ENCODE results near the gene EFHD1. TPM values are rescaled to one million over a fixed set of nuclear protein-coding genes. Genes with fewer than 3 reads are reported as not detected.
"Not testable (repeated sequence)": the region's sequence is repeated elsewhere in the genome, so short reads cannot be mapped to it uniquely, and the experiment has no call there.

EFHD1 gene
- total RNA-seq, 1 experiment from 2014 or later: 73.5 TPM

GRCh38 chr2:232713505-232713904 lies 80.1 kb downstream of the EFHD1 start:
- no peak for TF ChIP-seq SIN3A (IDR thresholded peaks at IDR 0.05; ENCODE audit: borderline replicate concordance, insufficient read depth, low read depth, low read length)
- no peak for TF ChIP-seq POLR2AphosphoS5 (IDR thresholded peaks at IDR 0.05; ENCODE audit: low read depth, low read length)
- TF ChIP-seq, protein P1, sequence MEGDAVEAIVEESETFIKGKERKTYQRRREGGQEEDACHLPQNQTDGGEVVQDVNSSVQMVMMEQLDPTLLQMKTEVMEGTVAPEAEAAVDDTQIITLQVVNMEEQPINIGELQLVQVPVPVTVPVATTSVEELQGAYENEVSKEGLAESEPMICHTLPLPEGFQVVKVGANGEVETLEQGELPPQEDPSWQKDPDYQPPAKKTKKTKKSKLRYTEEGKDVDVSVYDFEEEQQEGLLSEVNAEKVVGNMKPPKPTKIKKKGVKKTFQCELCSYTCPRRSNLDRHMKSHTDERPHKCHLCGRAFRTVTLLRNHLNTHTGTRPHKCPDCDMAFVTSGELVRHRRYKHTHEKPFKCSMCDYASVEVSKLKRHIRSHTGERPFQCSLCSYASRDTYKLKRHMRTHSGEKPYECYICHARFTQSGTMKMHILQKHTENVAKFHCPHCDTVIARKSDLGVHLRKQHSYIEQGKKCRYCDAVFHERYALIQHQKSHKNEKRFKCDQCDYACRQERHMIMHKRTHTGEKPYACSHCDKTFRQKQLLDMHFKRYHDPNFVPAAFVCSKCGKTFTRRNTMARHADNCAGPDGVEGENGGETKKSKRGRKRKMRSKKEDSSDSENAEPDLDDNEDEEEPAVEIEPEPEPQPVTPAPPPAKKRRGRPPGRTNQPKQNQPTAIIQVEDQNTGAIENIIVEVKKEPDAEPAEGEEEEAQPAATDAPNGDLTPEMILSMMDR (IDR thresholded peaks at IDR 0.05): no peak
- TF ChIP-seq REST (IDR thresholded peaks at IDR 0.05; ENCODE audit: insufficient read depth in 1 of 2, low read depth in 2 of 2, low read length in 1 of 2): no peak
- no peak for TF ChIP-seq TCF7L2 (IDR thresholded peaks at IDR 0.05; ENCODE audit: low read depth, low read length)
- Histone ChIP-seq H3K27ac (ENCODE audit: low read length) (no peak overlapping the region), H3K9me3 (ENCODE audit: control insufficient read depth, insufficient read depth, low read depth, low read length) (no peaks in the 10 kb centered on the region), H3K4me3 (ENCODE audit: low read depth in 2 of 2, low read length in 2 of 2) (no peak overlapping the region), H3K27me3 (ENCODE audit: control insufficient read depth, insufficient read depth, low read length) (no peaks in the 10 kb centered on the region), H3K36me3 (ENCODE audit: control insufficient read depth, insufficient read depth, low read length) (0 out of 2 replicates have a peak, but pooled peaks cover 2% of the 10 kb centered on the region), H3K4me1 (ENCODE audit: control insufficient read depth, insufficient read depth, low read length) (peaks cover 4% of the 10 kb centered on the region; the same call in 1 of the 2 replicates)
- CTCF ChIA-PET: no interaction called here
- POLR2A ChIA-PET: no interaction called here
- in situ Hi-C loops (cut with HindIII; ENCODE audit: low pct_unique_long_range_greater_than_20kb, low sequenced_read_pairs): no loop called here
- intact Hi-C loops (cut with micrococcal nuclease; ENCODE audit: unreplicated experiment): no loop called here
- ATAC-seq (no peak), DNase-seq (ENCODE audit: low read depth, low spot score) (no peak)
- no TSS peak for BruUV-seq (replicated peaks)

GRCh38 chr2:232714969-232715368 lies 81.6 kb downstream of the EFHD1 start:
- Histone ChIP-seq H3K4me3 (ENCODE audit: low read depth in 2 of 2, low read length in 2 of 2) (no peak overlapping the region), H3K9me3 (ENCODE audit: control insufficient read depth, insufficient read depth, low read depth, low read length) (no peaks in the 10 kb centered on the region), H3K4me1 (ENCODE audit: control insufficient read depth, insufficient read depth, low read length) (peaks cover 4% of the 10 kb centered on the region; the same call in 1 of the 2 replicates), H3K36me3 (ENCODE audit: control insufficient read depth, insufficient read depth, low read length) (0 out of 2 replicates have a peak, but pooled peaks cover 2% of the 10 kb centered on the region), H3K27ac (ENCODE audit: low read length) (no peak overlapping the region), H3K27me3 (ENCODE audit: control insufficient read depth, insufficient read depth, low read length) (no peaks in the 10 kb centered on the region)
- TF ChIP-seq TCF7L2 (IDR thresholded peaks at IDR 0.05; ENCODE audit: low read depth, low read length) (no peak), REST (IDR thresholded peaks at IDR 0.05; ENCODE audit: insufficient read depth in 1 of 2, low read depth in 2 of 2, low read length in 1 of 2) (no peak), SIN3A (IDR thresholded peaks at IDR 0.05; ENCODE audit: borderline replicate concordance, insufficient read depth, low read depth, low read length) (no peak), POLR2AphosphoS5 (IDR thresholded peaks at IDR 0.05; ENCODE audit: low read depth, low read length) (no peak)
- TF ChIP-seq, protein P1 (IDR thresholded peaks at IDR 0.05): no peak
- POLR2A ChIA-PET: no interaction called here
- intact Hi-C loops (cut with micrococcal nuclease; ENCODE audit: unreplicated experiment): no loop called here
- ATAC-seq (no peak), DNase-seq (ENCODE audit: low read depth, low spot score) (no peak)
- CTCF ChIA-PET: no interaction called here
- no TSS peak for BruUV-seq (replicated peaks)
- in situ Hi-C loops (cut with HindIII; ENCODE audit: low pct_unique_long_range_greater_than_20kb, low sequenced_read_pairs): no loop called here

DNA sequence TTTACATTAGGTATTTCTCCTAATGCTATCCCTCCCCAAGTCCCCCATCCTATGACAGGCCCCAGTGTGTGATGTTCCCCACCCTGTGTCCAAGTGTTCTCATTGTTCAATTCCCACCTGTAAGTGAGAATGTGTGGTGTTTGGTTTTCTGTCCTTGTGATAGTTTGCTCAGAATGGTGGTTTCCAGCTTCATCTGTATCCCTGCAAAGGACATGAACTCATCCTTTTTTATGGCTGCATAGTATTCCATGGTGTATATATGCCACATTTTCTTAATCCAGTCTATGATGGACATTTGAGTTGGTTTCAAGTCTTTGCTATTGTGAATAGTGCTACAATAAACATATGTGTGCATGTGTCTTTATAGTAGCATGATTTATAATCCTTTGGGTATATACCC lies 86.7 kb downstream of the EFHD1 start:
- intact Hi-C loops (cut with micrococcal nuclease; ENCODE audit: unreplicated experiment); in situ Hi-C loops (cut with HindIII; ENCODE audit: low pct_unique_long_range_greater_than_20kb, low sequenced_read_pairs); CTCF ChIA-PET; H3K36me3 ChIP-seq (ENCODE audit: control insufficient read depth, insufficient read depth, low read length); H3K4me3 ChIP-seq (ENCODE audit: low read depth in 2 of 2, low read length in 2 of 2); H3K27me3 ChIP-seq (ENCODE audit: control insufficient read depth, insufficient read depth, low read length); ATAC-seq; H3K27ac ChIP-seq (ENCODE audit: low read length); POLR2A ChIA-PET; H3K9me3 ChIP-seq (ENCODE audit: control insufficient read depth, insufficient read depth, low read depth, low read length); BruUV-seq (replicated peaks); DNase-seq (ENCODE audit: low read depth, low spot score); H3K4me1 ChIP-seq (ENCODE audit: control insufficient read depth, insufficient read depth, low read length): not testable (repeated sequence)

Measured in Panc1 (cell line).